Body of pancreas (tissue), 4 donors: Measurements from ENCODE around the gene PTPRN2. TPM values are rescaled to one million over a fixed set of nuclear protein-coding genes. Genes with fewer than 3 reads are reported as not detected.
"Not testable (repeated sequence)": the region's sequence is repeated elsewhere in the genome, so short reads cannot be mapped to it uniquely, and the experiment has no call there.

Experiments used
- ATAC-seq: fragments of 150-250 bp; one replicate; pipeline ENCODE4 v1.9.1; 2016
- DNase-seq, 4 donors: peaks; one replicate each; pipeline ENCODE4 v3.0.0-alpha.2; 2019
- H3K27ac ChIP-seq, 4 donors: fragments of 200-600 bp; sonication (generic); 1 replicate in 3 of 4; 2 replicates in 1 of 4; pipeline versions ENCODE4 v1.5.1 to v1.6.1; 2016 to 2019; ENCODE audit warnings: mild to moderate bottlenecking in 1 of 4, mixed read lengths in 1 of 4, moderate library complexity in 1 of 4
- H3K27me3 ChIP-seq, 2 donors: fragments of 200-600 bp; sonication (generic); one replicate each; pipeline ENCODE4 v1.6.0; 2016; ENCODE audit warnings: mild to moderate bottlenecking in 1 of 2
- H3K36me3 ChIP-seq, 2 donors: fragments of 200-600 bp; sonication (generic); replicated peaks in 1 of 2; 2 replicates each; pipeline ENCODE4 v1.5.1; 2016; ENCODE audit warnings: low read depth in 2 of 2; ENCODE audit not compliant: insufficient read depth in 1 of 2
- H3K4me1 ChIP-seq: fragments of 200-600 bp; sonication (generic); one replicate; pipeline ENCODE4 v1.6.0; 2016
- H3K4me3 ChIP-seq, 2 donors: fragments of 200-600 bp; sonication (generic); 1 replicate in 1 of 2; 2 replicates in 1 of 2; pipeline ENCODE4 v1.5.1; 2016 to 2019
- H3K9me3 ChIP-seq, 3 donors: fragments of 200-600 bp; sonication (generic); 1 replicate in 2 of 3; 2 replicates in 1 of 3; pipeline ENCODE4 v1.5.1; 2016
- CTCF ChIP-seq, 7 experiments: fragments of 450-650 bp in 4 of 7; fragments of 200-600 bp in 3 of 7; sonication (generic) in 3 of 7; IDR thresholded peaks; one replicate each; pipeline ENCODE4 v1.5.1; 2016 to 2019; ENCODE audit warnings: antibody characterized with exemption in 7 of 7
- POLR2A ChIP-seq, 3 donors: fragments of 450-650 bp; IDR thresholded peaks; one replicate each; pipeline ENCODE4 v1.6.1; 2016; ENCODE audit warnings: antibody characterized with exemption in 3 of 3, mild to moderate bottlenecking in 2 of 3
- WGBS, 2 donors: methylation state at CpG; one replicate each; pipeline ENCODE4 v1.1.5; 2017; 5-methylcytosine and 5-hydroxymethylcytosine counted together
- intact Hi-C: fragments of 100-400 bp; cut with DNase I; formaldehyde crosslinking; loops from one replicate; pipeline ENCODE4 v1.15.1; 2023
- total RNA-seq, 2 donors: library from RNA; depleted of rRNA; stranded (reverse); fragments of >200 nt; gene quantifications; one replicate each; pipeline ENCODE4 v1.1.0, GENCODE V29; 2016

PTPRN2 gene
- total RNA-seq, 2 donors from 2014 or later, result 31.6 to 76.1 TPM

GRCh38 chr7:158378978-158379377, 208.6 kb downstream of the PTPRN2 start:
- Histone ChIP-seq H3K4me1 (peaks cover 17% of the 10 kb centered on the region), H3K27me3 (no peaks in the 10 kb centered on the region), H3K27ac (no peak overlapping the region), H3K36me3 (no peaks in the 10 kb centered on the region), H3K4me3 (no peak overlapping the region), H3K9me3 (peaks cover 0 to 6% (median 0%) of the 10 kb centered on the region in 3 donors)
- TF ChIP-seq POLR2A (IDR thresholded peaks at IDR 0.05) (no peak), CTCF (IDR thresholded peaks at IDR 0.05) (no peak)
- DNase-seq (no peak), ATAC-seq (no peak)
- intact Hi-C loops, result no loop called here
- 84 to 87% methylated on average over 7 of the region's 7 CpGs for WGBS, 2 donors

- Histone ChIP-seq H3K4me1 (peaks cover 17% of the 10 kb centered on the region), H3K27ac (peak overlapping the region in 3 of 4 donors; percentile 48 to 71 (median 61)), H3K9me3 (peaks cover 0 to 6% (median 0%) of the 10 kb centered on the region in 3 donors), H3K27me3 (no peaks in the 10 kb centered on the region), H3K4me3 (no peak overlapping the region), H3K36me3 (no peaks in the 10 kb centered on the region)
- 43 to 45% methylated on average over 13 to 14 of the region's 14 CpGs for WGBS, 2 donors
- TF ChIP-seq POLR2A (IDR thresholded peaks at IDR 0.05) (no peak), CTCF (IDR thresholded peaks at IDR 0.05) (no peak)
- intact Hi-C loops, result no loop called here
- DNase-seq, result peak; percentile 73 to 89 (median 87)
- peak; percentile 93 for ATAC-seq
These were observed 209.6 kb downstream of the PTPRN2 start for GRCh38 chr7:158377800-158378623.

GRCh38 chr7:158376839-158377186, 210.8 kb downstream of the PTPRN2 start:
- H3K27ac ChIP-seq, H3K27me3 ChIP-seq, H3K36me3 ChIP-seq, intact Hi-C loops, ATAC-seq, H3K4me3 ChIP-seq, DNase-seq, H3K9me3 ChIP-seq: not testable (repeated sequence)
- 60% methylated on average over 2 of the region's 12 CpGs; no CpG with 5 or more reads in 1 of the 2 donors for WGBS, 2 donors
- H3K4me1 ChIP-seq, result peaks cover 17% of the 10 kb centered on the region

- ATAC-seq, H3K27ac ChIP-seq, DNase-seq, H3K9me3 ChIP-seq, H3K27me3 ChIP-seq, intact Hi-C loops, H3K36me3 ChIP-seq, H3K4me3 ChIP-seq: not testable (repeated sequence)
- peaks cover 17% of the 10 kb centered on the region for H3K4me1 ChIP-seq
- WGBS, 2 donors, result 67 to 68% methylated on average over 15 to 17 of the region's 23 CpGs
These were observed 211.3 kb downstream of the PTPRN2 start for GRCh38 chr7:158376146-158376838.

- 78 to 85% methylated on average over 4 of the region's 4 CpGs for WGBS, 2 donors
- Histone ChIP-seq H3K9me3 (no peaks in the 10 kb centered on the region), H3K27ac (no peak overlapping the region), H3K4me3 (no peak overlapping the region), H3K27me3 (no peaks in the 10 kb centered on the region), H3K4me1 (peaks cover 17% of the 10 kb centered on the region), H3K36me3 (no peaks in the 10 kb centered on the region)
- DNase-seq, result no peak
- TF ChIP-seq POLR2A (IDR thresholded peaks at IDR 0.05), result no peak
- TF ChIP-seq CTCF (IDR thresholded peaks at IDR 0.05), result no peak
- intact Hi-C loops, result no loop called here
- no peak for ATAC-seq
These were observed 212.6 kb downstream of the PTPRN2 start for GRCh38 chr7:158375034-158375433.
